Measurements from ENCODE around the gene EXOSC5.

Gene EXOSC5

DNA sequence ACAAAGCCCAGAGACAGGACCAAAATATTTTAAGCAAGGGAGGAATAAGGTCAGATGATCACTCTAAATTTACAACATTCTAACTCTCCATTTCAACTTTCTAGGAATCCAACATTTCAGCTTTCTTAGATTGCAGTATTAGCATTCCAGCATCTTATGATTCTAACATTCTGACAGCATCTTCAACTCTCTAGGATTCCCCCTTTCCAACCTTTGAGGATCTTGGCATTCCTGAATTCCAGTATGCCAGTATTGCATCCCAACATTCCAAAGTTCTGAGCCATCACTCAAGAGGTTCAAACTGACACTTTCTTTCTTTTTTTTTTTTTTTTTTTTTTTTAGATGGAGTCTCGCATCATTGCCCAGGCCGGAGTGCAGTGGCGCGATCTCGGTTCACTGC, 57.2 kb downstream of the EXOSC5 start:
- DNase-seq = no peak

Measured in NCI-H1694 treated with DMSO at 0.1 percent for 48 hours (cell line).